K562 (cell line): ENCODE measurements around the gene PIM3. TPM values are rescaled to one million over a fixed set of nuclear protein-coding genes. Genes with fewer than 3 reads are reported as not detected.

Source experiments
- FOXA1 ChIP-seq: fragments of 450-650 bp; IDR thresholded peaks from 2 replicates; pipeline ENCODE4 v1.6.1; 2016; ENCODE audit warnings: mild to moderate bottlenecking, borderline replicate concordance
- FUS ChIP-seq: fragments of 200-400 bp; formaldehyde crosslinking; optimal IDR thresholded peaks from 2 replicates; pipeline ENCODE3; 2017; ENCODE audit warnings: low read depth, low read length
- GMEB1 ChIP-seq: fragments of 250-450 bp; sonication (Bioruptor Pico); IDR thresholded peaks from 2 replicates; pipeline ENCODE4 v1.4.0; 2020; ENCODE audit warnings: mild to moderate bottlenecking
- GTF3C2 ChIP-seq: IDR thresholded peaks from 3 replicates; pipeline ENCODE4 v1.6.1; 2011; ENCODE audit warnings: borderline replicate concordance, mild to moderate bottlenecking, moderate library complexity; ENCODE audit not compliant: insufficient read length; ENCODE audit errors: extremely low read depth
- MXI1 ChIP-seq: IDR thresholded peaks from 2 replicates; pipeline ENCODE4 v1.6.1; 2011; ENCODE audit warnings: low read depth, mild to moderate bottlenecking, improper control_type of control experiment, low read length
- NR1H2 ChIP-seq: sonication (generic); formaldehyde crosslinking; IDR thresholded peaks from 2 replicates; pipeline ENCODE4 v1.4.0; 2020; ENCODE audit warnings: mild to moderate bottlenecking, missing genetic modification reagents
- PCBP2 ChIP-seq: fragments of 200-400 bp; formaldehyde crosslinking; IDR thresholded peaks from 2 replicates; pipeline ENCODE4 v1.6.1; 2018; ENCODE audit warnings: low read length, low read depth, mild to moderate bottlenecking, moderate library complexity; ENCODE audit not compliant: poor library complexity, severe bottlenecking
- POLR2AphosphoS5 ChIP-seq: IDR thresholded peaks from 2 replicates; pipeline ENCODE4 v1.6.1; 2011; ENCODE audit warnings: mild to moderate bottlenecking, low read depth, low read length, moderate library complexity; ENCODE audit not compliant: control insufficient read depth, insufficient read depth
- RUNX1 ChIP-seq: sonication (generic); IDR thresholded peaks from 2 replicates; pipeline ENCODE4 v1.6.1; 2016; ENCODE audit warnings: antibody characterized with exemption, low read depth
- SREBF1 ChIP-seq: fragments of 150-350 bp; IDR thresholded peaks from 2 replicates; pipeline ENCODE4 v1.6.1; 2014; ENCODE audit warnings: antibody characterized with exemption, low read depth, low read length, borderline replicate concordance
- STAT6 ChIP-seq: sonication (generic); formaldehyde crosslinking; IDR thresholded peaks from 2 replicates; pipeline ENCODE4 v1.8.1; 2023; ENCODE audit warnings: mild to moderate bottlenecking, missing genetic modification reagents
- TBL1XR1 ChIP-seq, 2 experiments: IDR thresholded peaks; 2 replicates each; pipeline ENCODE4 v1.6.1; 2012; ENCODE audit warnings: improper control_type of control experiment in 2 of 2, low read length in 2 of 2, mild to moderate bottlenecking in 1 of 2
- USF2 ChIP-seq: sonication (generic); formaldehyde crosslinking; IDR thresholded peaks from 2 replicates; pipeline ENCODE4 v1.5.0; 2020; ENCODE audit warnings: missing genetic modification reagents
- ZBTB8A ChIP-seq: fragments of 450-650 bp; IDR thresholded peaks from 2 replicates; pipeline ENCODE4 v1.6.1; 2018; ENCODE audit warnings: mild to moderate bottlenecking, moderate library complexity; ENCODE audit not compliant: partially characterized antibody
- polyA plus RNA-seq, 8 experiments: library from polyadenylated mRNA; depleted of rRNA in 4 of 8; stranded (reverse) in 5 of 8; unstranded in 3 of 8; fragments of >200 nt; fragmentation: Nextera tagmentation in 2 of 8; fragmentation: Illumina TruSeq in 1 of 8; extraction: Ambion mirVana in 2 of 8; extraction: Trizol in 1 of 8; gene quantifications; 2 replicates each; pipeline versions ENCODE4 v1.2.1 to v1.2.3, GENCODE V29; 2011 to 2014; ENCODE audit warnings: inconsistent platforms in 1 of 8, missing spikeins in 1 of 8
- total RNA-seq, 7 experiments: library from RNA; depleted of rRNA in 6 of 7; stranded (reverse); fragments of >200 nt in 6 of 7; fragmentation: Illumina TruSeq in 2 of 7; extraction: Trizol in 2 of 7; gene quantifications; 2 replicates each; pipeline versions ENCODE4 v1.2.1 to v1.2.3, GENCODE V29; 2011 to 2021; ENCODE audit warnings: low replicate concordance in 1 of 7

Gene PIM3
- total and polyA plus RNA-seq, 9 of the 15 experiments (the other 6 are each of a cell fraction or from before 2014, with no cell fraction given): 0.24 to 40.5 (median 5.3) TPM

GRCh38 chr22:49960159-49961004 lies at the start of gene PIM3 (continued):
- no peak for TF ChIP-seq STAT6 (CRISPR knock-in tag)
- no peak for TF ChIP-seq FOXA1
- no peak for TF ChIP-seq ZBTB8A
- TF ChIP-seq SREBF1: no peak
- peak; percentile 34 for TF ChIP-seq POLR2AphosphoS5
- TF ChIP-seq USF2 (CRISPR knock-in tag): peak; percentile 34; the same call in 1 of the 2 replicates
- TF ChIP-seq MXI1: no peak
- TF ChIP-seq GTF3C2: no peak
- no peak for TF ChIP-seq NR1H2 (CRISPR knock-in tag)
- TF ChIP-seq FUS: no peak
- TF ChIP-seq TBL1XR1 (IDR thresholded peaks at IDR 0.05; ENCODE audit: low read length in 2 of 2): no peak
- TF ChIP-seq RUNX1: no peak
- TF ChIP-seq GMEB1 (CRISPR knock-in tag): peak; percentile 97
- no peak for TF ChIP-seq PCBP2
